Measurements from ENCODE around the gene DIDO1. TPM values are rescaled to one million over a fixed set of nuclear protein-coding genes. Genes with fewer than 3 reads are reported as not detected.
"Not testable (repeated sequence)": the region's sequence is repeated elsewhere in the genome, so short reads cannot be mapped to it uniquely, and the experiment has no call there.

DIDO1 gene
- total RNA-seq, 8 experiments from 2014 or later = 24.1 to 61.2 (median 36.0) TPM

- H3K4me1 ChIP-seq (replicated peaks in 1 of 2) = peaks cover 5 to 9% of the 10 kb centered on the region in 2 donors
- 52 to 100% (median 91%) methylated on average over 2 to 11 of the region's 48 CpGs; no CpG with 5 or more reads in 3 of the 10 experiments for WGBS, 10 experiments
- in situ Hi-C loops (cut with MboI; ENCODE audit: low pct_unique_long_range_greater_than_20kb in 2 of 9, low sequenced_read_pairs in 9 of 9, unreplicated experiment in 9 of 9) = no loop called here
- peak in 5 of 8 experiments; percentile 3 to 26 (median 7) for ATAC-seq (replicated peaks in 6 of 8)
- no peak overlapping the region for H3K4me3 ChIP-seq
- H3K27ac ChIP-seq = no peak overlapping the region
Observed at GRCh38 chr20:62876902-62877816, 49.1 kb downstream of the DIDO1 start.

GRCh38 chr20:62876501-62876901 is 49.8 kb downstream of the DIDO1 start:
- in situ Hi-C loops (cut with MboI; ENCODE audit: low pct_unique_long_range_greater_than_20kb in 2 of 9, low sequenced_read_pairs in 9 of 9, unreplicated experiment in 9 of 9) = no loop called here
- WGBS, 10 experiments = 60 to 100% (median 92%) methylated on average over 1 to 5 of the region's 13 CpGs; no CpG with 5 or more reads in 5 of the 10 experiments
- H3K4me1 ChIP-seq (replicated peaks in 1 of 2) = peaks cover 5 to 9% of the 10 kb centered on the region in 2 donors
- no peak for ATAC-seq (replicated peaks in 6 of 8)
- no peak overlapping the region for H3K27ac ChIP-seq
- no peak overlapping the region for H3K4me3 ChIP-seq

- WGBS, 10 experiments = 0 to 100% (median 80%) methylated on average over 1 to 6 of the region's 34 CpGs; no CpG with 5 or more reads in 1 of the 10 experiments
- H3K27ac ChIP-seq = peak overlapping the region in 1 of 2 donors; percentile 46
Observed at GRCh38 chr20:62875419-62876361, 50.6 kb downstream of the DIDO1 start.

GRCh38 chr20:62874964-62875344 is 51.4 kb downstream of the DIDO1 start:
- no peak overlapping the region for H3K27ac ChIP-seq
- WGBS, 10 experiments = 80 to 100% (median 100%) methylated on average over 1 to 5 of the region's 14 CpGs; no CpG with 5 or more reads in 5 of the 10 experiments
- H3K4me1 ChIP-seq (replicated peaks in 1 of 2) = peaks cover 5 to 9% of the 10 kb centered on the region in 2 donors
- ATAC-seq (replicated peaks in 6 of 8) = no peak
- no peak overlapping the region for H3K4me3 ChIP-seq
- in situ Hi-C loops (cut with MboI; ENCODE audit: low pct_unique_long_range_greater_than_20kb in 2 of 9, low sequenced_read_pairs in 9 of 9, unreplicated experiment in 9 of 9) = no loop called here

More at GRCh38 chr20:62875419-62876361, 50.6 kb downstream of the DIDO1 start:
- Histone ChIP-seq H3K4me1 (replicated peaks in 1 of 2) (peaks cover 5 to 9% of the 10 kb centered on the region in 2 donors), H3K4me3 (no peak overlapping the region)
- ATAC-seq (replicated peaks in 6 of 8) = peak; percentile 79 to 98 (median 90)
- in situ Hi-C loops (cut with MboI; ENCODE audit: low pct_unique_long_range_greater_than_20kb in 2 of 9, low sequenced_read_pairs in 9 of 9, unreplicated experiment in 9 of 9) = no loop called here

- H3K4me3 ChIP-seq; H3K4me1 ChIP-seq (replicated peaks in 1 of 2); ATAC-seq (replicated peaks in 6 of 8); in situ Hi-C loops (cut with MboI; ENCODE audit: low pct_unique_long_range_greater_than_20kb in 2 of 9, low sequenced_read_pairs in 9 of 9, unreplicated experiment in 9 of 9); H3K27ac ChIP-seq: not testable (repeated sequence)
- WGBS, 10 experiments = 7% methylated on average over 3 of the region's 15 CpGs; no CpG with 5 or more reads in 9 of the 10 experiments
Observed at GRCh38 chr20:62873681-62874031, 52.6 kb downstream of the DIDO1 start.

GRCh38 chr20:62873280-62873679 is 53.0 kb downstream of the DIDO1 start:
- H3K4me1 ChIP-seq (replicated peaks in 1 of 2) = peaks cover 5 to 9% of the 10 kb centered on the region in 2 donors
- in situ Hi-C loops (cut with MboI; ENCODE audit: low pct_unique_long_range_greater_than_20kb in 2 of 9, low sequenced_read_pairs in 9 of 9, unreplicated experiment in 9 of 9) = no loop called here
- H3K4me3 ChIP-seq = no peak overlapping the region
- ATAC-seq (replicated peaks in 6 of 8) = no peak
- no peak overlapping the region for H3K27ac ChIP-seq
- 64 to 96% (median 76%) methylated on average over 3 to 6 of the region's 7 CpGs; no CpG with 5 or more reads in 2 of the 10 experiments for WGBS, 10 experiments

- in situ Hi-C loops (cut with MboI; ENCODE audit: low pct_unique_long_range_greater_than_20kb in 2 of 9, low sequenced_read_pairs in 9 of 9, unreplicated experiment in 9 of 9) = no loop called here
- WGBS, 10 experiments = 80 to 100% (median 87%) methylated on average over 1 to 5 of the region's 6 CpGs; no CpG with 5 or more reads in 3 of the 10 experiments
- Histone ChIP-seq H3K4me3 (no peak overlapping the region), H3K4me1 (replicated peaks in 1 of 2) (peaks cover 5 to 9% of the 10 kb centered on the region in 2 donors), H3K27ac (no peak overlapping the region)
- no peak for ATAC-seq (replicated peaks in 6 of 8)
Observed at GRCh38 chr20:62872862-62873261, 53.4 kb downstream of the DIDO1 start.

GRCh38 chr20:62872184-62872847 is 54.0 kb downstream of the DIDO1 start:
- in situ Hi-C loops (cut with MboI; ENCODE audit: low pct_unique_long_range_greater_than_20kb in 2 of 9, low sequenced_read_pairs in 9 of 9, unreplicated experiment in 9 of 9) = no loop called here
- Histone ChIP-seq H3K27ac (no peak overlapping the region), H3K4me1 (replicated peaks in 1 of 2) (peaks cover 5 to 9% of the 10 kb centered on the region in 2 donors), H3K4me3 (no peak overlapping the region)
- ATAC-seq (replicated peaks in 6 of 8) = peak in 1 of 8 experiments; percentile 49
- WGBS, 10 experiments = 47 to 83% (median 74%) methylated on average over 1 to 17 of the region's 18 CpGs; no CpG with 5 or more reads in 2 of the 10 experiments

GRCh38 chr20:62864207-62864606 is 62.1 kb downstream of the DIDO1 start:
- no peak for ATAC-seq (replicated peaks in 6 of 8)
- WGBS, 10 experiments = 83 to 100% (median 94%) methylated on average over 1 to 5 of the region's 7 CpGs; no CpG with 5 or more reads in 3 of the 10 experiments
- H3K4me1 ChIP-seq (replicated peaks in 1 of 2) = peaks cover 15 to 19% of the 10 kb centered on the region in 2 donors
- no peak overlapping the region for H3K4me3 ChIP-seq
- in situ Hi-C loops (cut with MboI; ENCODE audit: low pct_unique_long_range_greater_than_20kb in 2 of 9, low sequenced_read_pairs in 9 of 9, unreplicated experiment in 9 of 9) = no loop called here
- H3K27ac ChIP-seq = no peak overlapping the region

GRCh38 chr20:62861726-62862336 is 64.5 kb downstream of the DIDO1 start, which contains the start of gene TCFL5:
TCFL5 (minus strand) TSS chr20:62861822; CDS start chr20:62861670, 152 bp downstream.
- H3K4me1 ChIP-seq (replicated peaks in 1 of 2) = peaks cover 15 to 21% of the 10 kb centered on the region in 2 donors
- H3K27ac ChIP-seq = peak within 1 kb of the TSS; percentile 78 to 81
- 0% methylated on average over 1 of the region's 70 CpGs; no CpG with 5 or more reads in 9 of the 10 experiments for WGBS, 10 experiments
- in situ Hi-C loops (cut with MboI; ENCODE audit: low pct_unique_long_range_greater_than_20kb in 2 of 9, low sequenced_read_pairs in 9 of 9, unreplicated experiment in 9 of 9) = no loop called here
- peak; percentile 60 to 83 (median 78) for ATAC-seq (replicated peaks in 6 of 8)
- peak within 1 kb of the TSS; percentile 45 to 87 (median 75) for H3K4me3 ChIP-seq

- peak; percentile 31 to 64 (median 46) for ATAC-seq (replicated peaks in 6 of 8)
- peak overlapping the region; percentile 45 to 87 (median 75) for H3K4me3 ChIP-seq
- H3K4me1 ChIP-seq (replicated peaks in 1 of 2) = peaks cover 15 to 21% of the 10 kb centered on the region in 2 donors
- peak overlapping the region; percentile 45 to 81 for H3K27ac ChIP-seq
- no CpG with 5 or more reads among the region's 129 CpGs for WGBS, 10 experiments
- in situ Hi-C loops (cut with MboI; ENCODE audit: low pct_unique_long_range_greater_than_20kb in 2 of 9, low sequenced_read_pairs in 9 of 9, unreplicated experiment in 9 of 9) = no loop called here
Observed at GRCh38 chr20:62860924-62861691, 65.2 kb downstream of the DIDO1 start.

Measured in motor neuron (in vitro differentiated cells).